HepG2 (cell line): Measurements from ENCODE around the gene TCFL5. TPM values are rescaled to one million over a fixed set of nuclear protein-coding genes. Genes with fewer than 3 reads are reported as not detected.

ENCODE experiments used
- CHCHD3 ChIP-seq: sonication (generic); formaldehyde crosslinking; IDR thresholded peaks from 2 replicates; pipeline ENCODE4 v1.8.0; 2022; ENCODE audit warnings: mild to moderate bottlenecking, missing genetic modification reagents, moderate library complexity
- GMEB2 ChIP-seq: IDR thresholded peaks from 2 replicates; pipeline ENCODE4 v1.6.1; 2016; ENCODE audit warnings: missing biosample characterization, missing genetic modification reagents, low read depth
- HCFC1 ChIP-seq: fragments of 150-350 bp; IDR thresholded peaks from 2 replicates; pipeline ENCODE4 v1.6.1; 2014; ENCODE audit warnings: low read depth, low read length
- JUN ChIP-seq: sonication (generic); formaldehyde crosslinking; IDR thresholded peaks from 2 replicates; pipeline ENCODE4 v1.4.0; 2020; ENCODE audit warnings: mild to moderate bottlenecking, missing genetic modification reagents
- KLF6 ChIP-seq: IDR thresholded peaks from 2 replicates; pipeline ENCODE4 v1.8.0; 2016; ENCODE audit warnings: missing biosample characterization, missing genetic modification reagents
- NFKB2 ChIP-seq: sonication (generic); formaldehyde crosslinking; IDR thresholded peaks from 2 replicates; pipeline ENCODE4 v1.4.0; 2020; ENCODE audit warnings: missing genetic modification reagents, borderline replicate concordance
- NKX3-1 ChIP-seq: sonication (generic); formaldehyde crosslinking; IDR thresholded peaks from 2 replicates; pipeline ENCODE4 v1.5.0; 2020; ENCODE audit warnings: missing genetic modification reagents
- NRL ChIP-seq: sonication (generic); formaldehyde crosslinking; IDR thresholded peaks from 2 replicates; pipeline ENCODE4 v1.5.0; 2020; ENCODE audit warnings: missing genetic modification reagents, mild to moderate bottlenecking, moderate library complexity, borderline replicate concordance
- RXRA ChIP-seq: sonication (generic); formaldehyde crosslinking; IDR thresholded peaks from 2 replicates; pipeline ENCODE4 v1.5.1; 2020; ENCODE audit warnings: missing genetic modification reagents
- TBL1XR1 ChIP-seq: fragments of 150-350 bp; IDR thresholded peaks from 2 replicates; pipeline ENCODE4 v1.6.1; 2014; ENCODE audit warnings: borderline replicate concordance, low read length; ENCODE audit not compliant: partially characterized antibody
- ZBTB8A ChIP-seq: sonication (generic); formaldehyde crosslinking; IDR thresholded peaks from 2 replicates; pipeline ENCODE4 v1.4.0; 2020; ENCODE audit warnings: mild to moderate bottlenecking, low read depth, missing genetic modification reagents, borderline replicate concordance
- ZFP36 ChIP-seq: fragments of 150-350 bp; IDR thresholded peaks from 2 replicates; pipeline ENCODE4 v1.6.1; 2018; ENCODE audit warnings: borderline replicate concordance, low read length, low read depth; ENCODE audit not compliant: partially characterized antibody
- ZNF512B ChIP-seq: sonication (generic); formaldehyde crosslinking; IDR thresholded peaks from 2 replicates; pipeline ENCODE4 v1.5.1; 2020; ENCODE audit warnings: missing genetic modification reagents, mild to moderate bottlenecking, borderline replicate concordance
- ZNF580 ChIP-seq: IDR thresholded peaks from 2 replicates; pipeline ENCODE4 v1.6.1; 2016; ENCODE audit warnings: low read depth, borderline replicate concordance
- polyA plus RNA-seq, 8 experiments: library from polyadenylated mRNA; depleted of rRNA in 3 of 8; stranded (reverse) in 7 of 8; unstranded in 1 of 8; fragments of >200 nt; fragmentation: Illumina TruSeq in 4 of 8; extraction: Trizol in 4 of 8; gene quantifications; 2 replicates each; pipeline versions ENCODE4 v1.2.1 to v1.2.3, GENCODE V29; 2011 to 2016; ENCODE audit warnings: low read depth in 4 of 8, missing spikeins in 1 of 8, mixed read lengths in 1 of 8; ENCODE audit not compliant: insufficient read depth in 1 of 8
- total RNA-seq, 5 experiments: library from RNA; depleted of rRNA; stranded (reverse); fragments of >200 nt; fragmentation: Illumina TruSeq; extraction: Trizol; gene quantifications; 2 replicates each; pipeline ENCODE4 v1.2.3, GENCODE V29; 2016; ENCODE audit warnings: low read depth in 1 of 5
- TF ChIP-seq, protein P1 (sequence below): sonication (generic); formaldehyde crosslinking; IDR thresholded peaks from 2 replicates; pipeline ENCODE4 v1.8.0; 2022; ENCODE audit warnings: missing genetic modification reagents, mild to moderate bottlenecking, moderate library complexity, borderline replicate concordance
- TF ChIP-seq, protein P2 (sequence below): sonication (generic); formaldehyde crosslinking; IDR thresholded peaks from 2 replicates; pipeline ENCODE4 v1.4.0; 2020; ENCODE audit warnings: mild to moderate bottlenecking, missing genetic modification reagents

The TCFL5 gene
- total and polyA plus RNA-seq, 2 of the 13 experiments (the other 11 are each of a cell fraction or from before 2014, with no cell fraction given): 14.8 to 20.0 TPM

- TF ChIP-seq GMEB2 (CRISPR knock-in tag) (no peak), ZBTB8A (CRISPR knock-in tag) (no peak), HCFC1 (peak; percentile 2; the same call in 1 of the 2 replicates), ZNF580 (CRISPR knock-in tag) (peak; percentile 67; the same call in 1 of the 2 replicates), CHCHD3 (CRISPR knock-in tag) (0 out of 2 replicates have a peak, but pooled peaks have one; percentile 64), JUN (CRISPR knock-in tag) (no peak), NKX3-1 (CRISPR knock-in tag) (peak; percentile 41; the same call in 1 of the 2 replicates), ZNF512B (CRISPR knock-in tag) (no peak), ZFP36 (no peak), KLF6 (CRISPR knock-in tag) (0 out of 2 replicates have a peak, but pooled peaks have one; percentile 30), RXRA (CRISPR knock-in tag) (peak; percentile 28), TBL1XR1 (no peak), NRL (0 out of 2 replicates have a peak, but pooled peaks have one; percentile 31), NFKB2 (CRISPR knock-in tag) (peak; percentile 22; the same call in 1 of the 2 replicates)
- TF ChIP-seq, protein P1, sequence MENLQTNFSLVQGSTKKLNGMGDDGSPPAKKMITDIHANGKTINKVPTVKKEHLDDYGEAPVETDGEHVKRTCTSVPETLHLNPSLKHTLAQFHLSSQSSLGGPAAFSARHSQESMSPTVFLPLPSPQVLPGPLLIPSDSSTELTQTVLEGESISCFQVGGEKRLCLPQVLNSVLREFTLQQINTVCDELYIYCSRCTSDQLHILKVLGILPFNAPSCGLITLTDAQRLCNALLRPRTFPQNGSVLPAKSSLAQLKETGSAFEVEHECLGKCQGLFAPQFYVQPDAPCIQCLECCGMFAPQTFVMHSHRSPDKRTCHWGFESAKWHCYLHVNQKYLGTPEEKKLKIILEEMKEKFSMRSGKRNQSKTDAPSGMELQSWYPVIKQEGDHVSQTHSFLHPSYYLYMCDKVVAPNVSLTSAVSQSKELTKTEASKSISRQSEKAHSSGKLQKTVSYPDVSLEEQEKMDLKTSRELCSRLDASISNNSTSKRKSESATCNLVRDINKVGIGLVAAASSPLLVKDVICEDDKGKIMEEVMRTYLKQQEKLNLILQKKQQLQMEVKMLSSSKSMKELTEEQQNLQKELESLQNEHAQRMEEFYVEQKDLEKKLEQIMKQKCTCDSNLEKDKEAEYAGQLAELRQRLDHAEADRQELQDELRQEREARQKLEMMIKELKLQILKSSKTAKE (CRISPR knock-in tag): 0 out of 2 replicates have a peak, but pooled peaks have one; percentile 16
- TF ChIP-seq, protein P2, sequence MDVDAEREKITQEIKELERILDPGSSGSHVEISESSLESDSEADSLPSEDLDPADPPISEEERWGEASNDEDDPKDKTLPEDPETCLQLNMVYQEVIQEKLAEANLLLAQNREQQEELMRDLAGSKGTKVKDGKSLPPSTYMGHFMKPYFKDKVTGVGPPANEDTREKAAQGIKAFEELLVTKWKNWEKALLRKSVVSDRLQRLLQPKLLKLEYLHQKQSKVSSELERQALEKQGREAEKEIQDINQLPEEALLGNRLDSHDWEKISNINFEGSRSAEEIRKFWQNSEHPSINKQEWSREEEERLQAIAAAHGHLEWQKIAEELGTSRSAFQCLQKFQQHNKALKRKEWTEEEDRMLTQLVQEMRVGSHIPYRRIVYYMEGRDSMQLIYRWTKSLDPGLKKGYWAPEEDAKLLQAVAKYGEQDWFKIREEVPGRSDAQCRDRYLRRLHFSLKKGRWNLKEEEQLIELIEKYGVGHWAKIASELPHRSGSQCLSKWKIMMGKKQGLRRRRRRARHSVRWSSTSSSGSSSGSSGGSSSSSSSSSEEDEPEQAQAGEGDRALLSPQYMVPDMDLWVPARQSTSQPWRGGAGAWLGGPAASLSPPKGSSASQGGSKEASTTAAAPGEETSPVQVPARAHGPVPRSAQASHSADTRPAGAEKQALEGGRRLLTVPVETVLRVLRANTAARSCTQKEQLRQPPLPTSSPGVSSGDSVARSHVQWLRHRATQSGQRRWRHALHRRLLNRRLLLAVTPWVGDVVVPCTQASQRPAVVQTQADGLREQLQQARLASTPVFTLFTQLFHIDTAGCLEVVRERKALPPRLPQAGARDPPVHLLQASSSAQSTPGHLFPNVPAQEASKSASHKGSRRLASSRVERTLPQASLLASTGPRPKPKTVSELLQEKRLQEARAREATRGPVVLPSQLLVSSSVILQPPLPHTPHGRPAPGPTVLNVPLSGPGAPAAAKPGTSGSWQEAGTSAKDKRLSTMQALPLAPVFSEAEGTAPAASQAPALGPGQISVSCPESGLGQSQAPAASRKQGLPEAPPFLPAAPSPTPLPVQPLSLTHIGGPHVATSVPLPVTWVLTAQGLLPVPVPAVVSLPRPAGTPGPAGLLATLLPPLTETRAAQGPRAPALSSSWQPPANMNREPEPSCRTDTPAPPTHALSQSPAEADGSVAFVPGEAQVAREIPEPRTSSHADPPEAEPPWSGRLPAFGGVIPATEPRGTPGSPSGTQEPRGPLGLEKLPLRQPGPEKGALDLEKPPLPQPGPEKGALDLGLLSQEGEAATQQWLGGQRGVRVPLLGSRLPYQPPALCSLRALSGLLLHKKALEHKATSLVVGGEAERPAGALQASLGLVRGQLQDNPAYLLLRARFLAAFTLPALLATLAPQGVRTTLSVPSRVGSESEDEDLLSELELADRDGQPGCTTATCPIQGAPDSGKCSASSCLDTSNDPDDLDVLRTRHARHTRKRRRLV (CRISPR knock-in tag): peak; percentile 6; the same call in 1 of the 2 replicates
Observed at GRCh38 chr20:62794007-62794724, 67.5 kb downstream of the TCFL5 start (continued).
